ENCODE measurements around the gene FAM171A2. TPM values are rescaled to one million over a fixed set of nuclear protein-coding genes. Genes with fewer than 3 reads are reported as not detected.

The FAM171A2 gene
- total and polyA plus RNA-seq, 2 donors (not counting 1 experiment from before 2014, with no cell fraction given): 0.18 to 0.69 TPM

DNA sequence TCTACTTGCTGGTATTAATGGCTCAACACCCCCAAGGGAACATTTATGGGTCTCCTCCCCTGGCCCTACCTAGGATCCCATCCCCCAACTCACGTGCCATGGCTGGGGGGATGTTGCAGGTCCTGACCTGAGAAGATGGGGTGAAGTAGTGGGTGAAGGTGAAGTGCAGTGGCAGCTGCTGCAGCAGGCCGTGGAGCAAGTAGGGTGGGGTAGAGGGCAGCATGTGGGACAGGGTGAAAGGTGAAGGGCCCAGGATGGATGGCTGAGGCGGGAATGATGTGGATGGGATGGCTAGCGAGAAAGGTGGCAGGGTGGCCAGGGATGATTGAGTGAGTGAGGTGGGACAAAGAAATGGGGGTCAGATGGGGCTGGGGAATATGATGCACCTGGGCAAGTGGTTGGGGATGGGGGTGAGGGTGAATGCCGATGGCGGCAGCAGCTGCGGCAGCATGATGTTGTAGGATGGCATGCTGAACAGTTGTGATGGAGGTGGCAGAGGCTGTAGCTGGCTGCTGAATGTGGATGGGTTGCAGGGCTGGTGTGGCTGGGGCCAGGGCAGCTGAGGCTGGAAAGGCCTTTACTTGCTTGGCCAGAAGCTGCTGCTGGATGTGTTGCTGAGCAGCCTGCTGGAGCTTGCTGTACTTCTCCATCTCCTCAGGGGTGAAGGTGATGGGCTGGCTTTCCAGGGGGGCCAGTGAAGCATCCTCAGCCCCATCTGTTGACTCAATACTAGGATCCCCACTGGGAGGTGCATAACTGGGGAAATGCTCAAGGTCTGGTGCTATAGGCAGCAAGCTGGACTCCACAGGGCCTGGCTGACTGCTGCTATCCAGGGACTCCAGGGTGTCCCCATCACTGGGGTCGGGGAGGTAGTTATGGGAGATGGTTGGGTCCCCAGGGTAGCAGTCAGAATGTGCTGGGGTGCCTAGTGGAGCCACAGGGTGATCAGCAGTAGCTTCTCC lies 34.1 kb upstream of the FAM171A2 start:
- DNase-seq (no peak), ATAC-seq (ENCODE audit: low read depth) (no peak)
- Histone ChIP-seq H3K79me2 (ENCODE audit: control insufficient read depth, insufficient read depth, low read length) (no peaks in the 10 kb centered on the region), H3K4me3 (ENCODE audit: control extremely low read depth in 1 of 5, extremely low read depth in 1 of 5, insufficient read depth in 1 of 5, low read depth in 2 of 5, low read length in 4 of 5) (no peak overlapping the region), H3K4me1 (ENCODE audit: control insufficient read depth in 2 of 2, insufficient read depth in 2 of 2, low read length in 2 of 2) (peaks cover 0 to 5% of the 10 kb centered on the region in 2 donors), H2AFZ (ENCODE audit: insufficient read depth, low read depth, low read length, poor library complexity, severe bottlenecking) (no peak overlapping the region), H4K20me1 (ENCODE audit: control insufficient read depth, insufficient read depth, low read length, poor library complexity, severe bottlenecking) (peaks cover 14% of the 10 kb centered on the region), H3K9ac (ENCODE audit: low read length) (no peak overlapping the region), H3K27me3 (replicated peaks in 1 of 4; ENCODE audit: control extremely low read depth in 1 of 4, control insufficient read depth in 3 of 4, insufficient read depth in 4 of 4, low read length in 3 of 4) (no peaks in the 10 kb centered on the region), H3K36me3 (replicated peaks in 1 of 2; ENCODE audit: control extremely low read depth in 1 of 2, control insufficient read depth in 1 of 2, extremely low read depth in 1 of 2, insufficient read depth in 2 of 2, low read length in 1 of 2) (peaks cover 0 to 47% of the 10 kb centered on the region in 2 experiments), H3K9me3 (ENCODE audit: control extremely low read depth in 1 of 3, control insufficient read depth in 2 of 3, insufficient read depth in 1 of 3, low read length in 2 of 3) (no peaks in the 10 kb centered on the region), H3K4me2 (replicated peaks; ENCODE audit: low read depth, low read length, poor library complexity, severe bottlenecking) (no peak overlapping the region), H3K27ac (ENCODE audit: low read length in 2 of 2) (no peak overlapping the region)
- POLR2A ChIA-PET: no interaction called here
- Mint-ChIP-seq H3K4me3 (no peak overlapping the region), H3K4me1 (peaks cover 6% of the 10 kb centered on the region), H3K27me3 (no peaks in the 10 kb centered on the region), H3K9me3 (ENCODE audit: insufficient read depth) (no peaks in the 10 kb centered on the region), H3K27ac (no peak overlapping the region)
- TF ChIP-seq EZH2 (IDR thresholded peaks at IDR 0.05; ENCODE audit: borderline replicate concordance, insufficient read depth, low read depth, low read length, poor library complexity, severe bottlenecking): no peak
- TF ChIP-seq, protein P1, sequence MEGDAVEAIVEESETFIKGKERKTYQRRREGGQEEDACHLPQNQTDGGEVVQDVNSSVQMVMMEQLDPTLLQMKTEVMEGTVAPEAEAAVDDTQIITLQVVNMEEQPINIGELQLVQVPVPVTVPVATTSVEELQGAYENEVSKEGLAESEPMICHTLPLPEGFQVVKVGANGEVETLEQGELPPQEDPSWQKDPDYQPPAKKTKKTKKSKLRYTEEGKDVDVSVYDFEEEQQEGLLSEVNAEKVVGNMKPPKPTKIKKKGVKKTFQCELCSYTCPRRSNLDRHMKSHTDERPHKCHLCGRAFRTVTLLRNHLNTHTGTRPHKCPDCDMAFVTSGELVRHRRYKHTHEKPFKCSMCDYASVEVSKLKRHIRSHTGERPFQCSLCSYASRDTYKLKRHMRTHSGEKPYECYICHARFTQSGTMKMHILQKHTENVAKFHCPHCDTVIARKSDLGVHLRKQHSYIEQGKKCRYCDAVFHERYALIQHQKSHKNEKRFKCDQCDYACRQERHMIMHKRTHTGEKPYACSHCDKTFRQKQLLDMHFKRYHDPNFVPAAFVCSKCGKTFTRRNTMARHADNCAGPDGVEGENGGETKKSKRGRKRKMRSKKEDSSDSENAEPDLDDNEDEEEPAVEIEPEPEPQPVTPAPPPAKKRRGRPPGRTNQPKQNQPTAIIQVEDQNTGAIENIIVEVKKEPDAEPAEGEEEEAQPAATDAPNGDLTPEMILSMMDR (IDR thresholded peaks at IDR 0.05): no peak
- CTCF ChIA-PET: no interaction called here
- 100% methylated on average over 7 of the region's 8 CpGs for WGBS (ENCODE audit: insufficient coverage)
- intact Hi-C loops (cut with micrococcal nuclease): no loop called here

DNA sequence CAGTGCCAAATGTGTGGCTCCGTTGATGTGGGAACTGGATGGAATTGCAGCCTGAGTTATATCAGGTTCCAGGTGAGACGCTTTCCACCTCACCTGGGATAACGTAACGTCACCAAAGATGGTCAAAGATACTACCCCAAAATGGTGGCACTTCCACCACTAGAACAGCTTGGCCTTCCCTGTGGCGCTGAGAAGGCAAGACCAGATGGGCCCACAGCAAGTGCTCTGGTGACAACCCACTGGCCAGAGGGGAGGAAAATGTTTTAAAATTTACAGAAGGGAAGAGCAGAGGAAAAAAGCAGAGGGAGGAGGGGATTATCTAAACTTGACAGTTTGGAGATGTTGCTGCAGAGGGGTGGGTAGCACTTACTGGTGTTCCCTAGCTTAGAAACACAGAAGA lies 33.3 kb upstream of the FAM171A2 start:
- H3K4me1 Mint-ChIP-seq: no peaks in the 10 kb centered on the region
- Histone ChIP-seq H3K27ac (ENCODE audit: low read length in 2 of 2) (no peak overlapping the region), H3K4me3 (ENCODE audit: control extremely low read depth in 1 of 5, extremely low read depth in 1 of 5, insufficient read depth in 1 of 5, low read depth in 2 of 5, low read length in 4 of 5) (no peak overlapping the region), H2AFZ (ENCODE audit: insufficient read depth, low read depth, low read length, poor library complexity, severe bottlenecking) (no peak overlapping the region), H3K27me3 (replicated peaks in 1 of 4; ENCODE audit: control extremely low read depth in 1 of 4, control insufficient read depth in 3 of 4, insufficient read depth in 4 of 4, low read length in 3 of 4) (no peaks in the 10 kb centered on the region), H3K4me1 (ENCODE audit: control insufficient read depth in 2 of 2, insufficient read depth in 2 of 2, low read length in 2 of 2) (no peaks in the 10 kb centered on the region), H3K9ac (ENCODE audit: low read length) (no peak overlapping the region), H3K79me2 (ENCODE audit: control insufficient read depth, insufficient read depth, low read length) (no peaks in the 10 kb centered on the region), H3K36me3 (replicated peaks in 1 of 2; ENCODE audit: control extremely low read depth in 1 of 2, control insufficient read depth in 1 of 2, extremely low read depth in 1 of 2, insufficient read depth in 2 of 2, low read length in 1 of 2) (peaks cover 0 to 47% of the 10 kb centered on the region in 2 experiments), H4K20me1 (ENCODE audit: control insufficient read depth, insufficient read depth, low read length, poor library complexity, severe bottlenecking) (peaks cover 14% of the 10 kb centered on the region), H3K4me2 (replicated peaks; ENCODE audit: low read depth, low read length, poor library complexity, severe bottlenecking) (no peak overlapping the region), H3K9me3 (ENCODE audit: control extremely low read depth in 1 of 3, control insufficient read depth in 2 of 3, insufficient read depth in 1 of 3, low read length in 2 of 3) (no peaks in the 10 kb centered on the region)
- intact Hi-C loops (cut with micrococcal nuclease): no loop called here
- no peak for TF ChIP-seq EZH2 (IDR thresholded peaks at IDR 0.05; ENCODE audit: borderline replicate concordance, insufficient read depth, low read depth, low read length, poor library complexity, severe bottlenecking)
- TF ChIP-seq, protein P1 (IDR thresholded peaks at IDR 0.05): no peak
- no peaks in the 10 kb centered on the region for H3K9me3 Mint-ChIP-seq (ENCODE audit: insufficient read depth)
- no peaks in the 10 kb centered on the region for H3K27me3 Mint-ChIP-seq
- 100% methylated on average over 2 of the region's 5 CpGs for WGBS (ENCODE audit: insufficient coverage)
- POLR2A ChIA-PET: interaction anchor here (0.7 kb wide), 1 partner anchor 20 kb away, joined by 4 read pairs; no protein-coding TSS in a partner anchor
- CTCF ChIA-PET: no interaction called here
- no peak for ATAC-seq (ENCODE audit: low read depth)
- no peak overlapping the region for H3K4me3 Mint-ChIP-seq
- DNase-seq: no peak
- H3K27ac Mint-ChIP-seq: no peak overlapping the region
